ENCODE measurements around the gene CCND3. TPM values are rescaled to one million over a fixed set of nuclear protein-coding genes. Genes with fewer than 3 reads are reported as not detected.

Gene CCND3
- total and polyA plus RNA-seq, 2 experiments from 2014 or later: 19.7 to 30.9 TPM

DNA sequence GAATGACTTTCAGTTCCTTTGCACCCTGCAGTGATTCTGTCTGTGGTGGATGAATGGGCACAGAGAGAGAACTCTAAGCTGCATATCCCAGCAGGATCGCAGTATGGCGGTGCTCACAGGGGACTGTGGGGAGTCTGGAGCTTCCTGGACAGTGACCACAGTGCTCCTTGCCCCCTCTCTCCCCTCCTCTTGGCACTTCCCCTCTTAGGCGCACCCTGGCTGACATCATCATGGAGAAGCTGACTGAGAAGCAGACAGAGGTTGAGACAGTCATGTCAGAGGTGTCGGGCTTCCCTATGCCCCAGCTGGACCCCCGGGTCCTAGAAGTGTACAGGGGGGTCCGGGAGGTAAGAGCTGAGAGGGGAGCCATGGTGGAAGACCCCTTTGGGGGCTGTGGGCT lies 11.7 kb downstream of the CCND3 start:
- peaks cover 66% of the 10 kb centered on the region for H3K36me3 ChIP-seq (ENCODE audit: insufficient read depth)
- peaks cover 35% of the 10 kb centered on the region for H3K79me2 ChIP-seq (replicated peaks; ENCODE audit: insufficient read depth)
- H3K36me3 Mint-ChIP-seq (ENCODE audit: low read depth): peaks cover 88% of the 10 kb centered on the region
- ATAC-seq (no peak), DNase-seq (ENCODE audit: low spot score) (no peak)
- H3K4me3 Mint-ChIP-seq: no peak overlapping the region
- no peak overlapping the region for H3K27ac Mint-ChIP-seq
- H3K4me3 ChIP-seq: no peak overlapping the region
- no peaks in the 10 kb centered on the region for H3K9me3 Mint-ChIP-seq
- H3K4me1 ChIP-seq (ENCODE audit: insufficient read depth): no peaks in the 10 kb centered on the region
- H2AFZ ChIP-seq: no peak overlapping the region
- H3K27ac ChIP-seq (ENCODE audit: low read depth): no peak overlapping the region
- no peak overlapping the region for H3K4me2 ChIP-seq
- TF ChIP-seq EZH2phosphoT487 (IDR thresholded peaks at IDR 0.05; ENCODE audit: unreplicated experiment): no peak
- H3K9me2 ChIP-seq (ENCODE audit: insufficient read depth): no peaks in the 10 kb centered on the region
- H4K20me1 ChIP-seq (replicated peaks; ENCODE audit: insufficient read depth): peaks cover 55% of the 10 kb centered on the region
- H3K27me3 ChIP-seq (ENCODE audit: insufficient read depth): no peaks in the 10 kb centered on the region
- peaks cover 3% of the 10 kb centered on the region for H3K27me3 Mint-ChIP-seq (ENCODE audit: insufficient read depth, low read depth, poor library complexity)
- peaks cover 23% of the 10 kb centered on the region; the same call in 1 of the 2 replicates for H3F3A ChIP-seq (replicated peaks; ENCODE audit: low read depth)
- H3K4me1 Mint-ChIP-seq: no peaks in the 10 kb centered on the region

DNA sequence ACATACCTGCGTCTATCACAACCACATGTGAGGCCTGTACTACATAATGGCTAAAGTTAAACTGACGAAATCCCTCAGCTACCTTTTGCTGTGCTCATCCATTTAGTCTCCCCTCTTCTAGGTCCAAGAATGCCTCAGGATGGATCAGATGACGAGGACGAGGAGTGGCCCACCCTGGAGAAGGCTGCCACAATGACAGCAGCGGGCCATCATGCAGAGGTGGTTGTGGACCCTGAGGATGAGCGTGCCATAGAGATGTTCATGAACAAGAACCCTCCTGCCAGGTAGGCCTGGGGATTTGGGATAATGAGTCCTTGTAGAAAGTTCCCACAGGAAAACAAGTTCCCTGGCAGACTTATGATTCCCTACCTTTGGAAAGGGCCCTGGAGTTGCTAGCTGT lies 14.4 kb downstream of the CCND3 start:
- H3F3A ChIP-seq (replicated peaks; ENCODE audit: low read depth): 0 out of 2 replicates have a peak, but pooled peaks cover 15% of the 10 kb centered on the region
- H3K36me3 ChIP-seq (ENCODE audit: insufficient read depth): peaks cover 61% of the 10 kb centered on the region
- no peaks in the 10 kb centered on the region for H3K9me2 ChIP-seq (ENCODE audit: insufficient read depth)
- no peak overlapping the region for H3K27ac Mint-ChIP-seq
- peaks cover 7% of the 10 kb centered on the region for H3K4me1 ChIP-seq (ENCODE audit: insufficient read depth)
- DNase-seq (ENCODE audit: low spot score) (no peak), ATAC-seq (no peak)
- H3K27me3 Mint-ChIP-seq (ENCODE audit: insufficient read depth, low read depth, poor library complexity): peaks cover 6% of the 10 kb centered on the region
- H4K20me1 ChIP-seq (replicated peaks; ENCODE audit: insufficient read depth): peaks cover 65% of the 10 kb centered on the region
- H3K4me3 ChIP-seq: no peak overlapping the region
- H3K4me3 Mint-ChIP-seq: no peak overlapping the region
- H3K36me3 Mint-ChIP-seq (ENCODE audit: low read depth): peaks cover 86% of the 10 kb centered on the region
- no peak overlapping the region for H3K27ac ChIP-seq (ENCODE audit: low read depth)
- H2AFZ ChIP-seq: no peak overlapping the region
- peaks cover 11% of the 10 kb centered on the region for H3K4me1 Mint-ChIP-seq
- peaks cover 62% of the 10 kb centered on the region for H3K79me2 ChIP-seq (replicated peaks; ENCODE audit: insufficient read depth)
- no peak overlapping the region for H3K4me2 ChIP-seq
- no peaks in the 10 kb centered on the region for H3K9me3 Mint-ChIP-seq
- no peaks in the 10 kb centered on the region for H3K27me3 ChIP-seq (ENCODE audit: insufficient read depth)
- TF ChIP-seq CREB1 (CRISPR knock-in tag; IDR thresholded peaks at IDR 0.05; ENCODE audit: low read depth) (no peak), EZH2phosphoT487 (IDR thresholded peaks at IDR 0.05; ENCODE audit: unreplicated experiment) (no peak), NANOG (IDR thresholded peaks at IDR 0.05; ENCODE audit: borderline replicate concordance) (no peak), JUNB (IDR thresholded peaks at IDR 0.05; ENCODE audit: unreplicated experiment) (no peak), POLR2AphosphoS5 (IDR thresholded peaks at IDR 0.05; ENCODE audit: low read depth) (no peak), ZNF114 (CRISPR knock-in tag; IDR thresholded peaks at IDR 0.05) (no peak), ZNF331 (CRISPR knock-in tag; IDR thresholded peaks at IDR 0.05; ENCODE audit: low read depth) (no peak)
- TF ChIP-seq, protein P1, sequence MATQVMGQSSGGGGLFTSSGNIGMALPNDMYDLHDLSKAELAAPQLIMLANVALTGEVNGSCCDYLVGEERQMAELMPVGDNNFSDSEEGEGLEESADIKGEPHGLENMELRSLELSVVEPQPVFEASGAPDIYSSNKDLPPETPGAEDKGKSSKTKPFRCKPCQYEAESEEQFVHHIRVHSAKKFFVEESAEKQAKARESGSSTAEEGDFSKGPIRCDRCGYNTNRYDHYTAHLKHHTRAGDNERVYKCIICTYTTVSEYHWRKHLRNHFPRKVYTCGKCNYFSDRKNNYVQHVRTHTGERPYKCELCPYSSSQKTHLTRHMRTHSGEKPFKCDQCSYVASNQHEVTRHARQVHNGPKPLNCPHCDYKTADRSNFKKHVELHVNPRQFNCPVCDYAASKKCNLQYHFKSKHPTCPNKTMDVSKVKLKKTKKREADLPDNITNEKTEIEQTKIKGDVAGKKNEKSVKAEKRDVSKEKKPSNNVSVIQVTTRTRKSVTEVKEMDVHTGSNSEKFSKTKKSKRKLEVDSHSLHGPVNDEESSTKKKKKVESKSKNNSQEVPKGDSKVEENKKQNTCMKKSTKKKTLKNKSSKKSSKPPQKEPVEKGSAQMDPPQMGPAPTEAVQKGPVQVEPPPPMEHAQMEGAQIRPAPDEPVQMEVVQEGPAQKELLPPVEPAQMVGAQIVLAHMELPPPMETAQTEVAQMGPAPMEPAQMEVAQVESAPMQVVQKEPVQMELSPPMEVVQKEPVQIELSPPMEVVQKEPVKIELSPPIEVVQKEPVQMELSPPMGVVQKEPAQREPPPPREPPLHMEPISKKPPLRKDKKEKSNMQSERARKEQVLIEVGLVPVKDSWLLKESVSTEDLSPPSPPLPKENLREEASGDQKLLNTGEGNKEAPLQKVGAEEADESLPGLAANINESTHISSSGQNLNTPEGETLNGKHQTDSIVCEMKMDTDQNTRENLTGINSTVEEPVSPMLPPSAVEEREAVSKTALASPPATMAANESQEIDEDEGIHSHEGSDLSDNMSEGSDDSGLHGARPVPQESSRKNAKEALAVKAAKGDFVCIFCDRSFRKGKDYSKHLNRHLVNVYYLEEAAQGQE (IDR thresholded peaks at IDR 0.05; ENCODE audit: unreplicated experiment): no peak
- TF ChIP-seq, protein P2, sequence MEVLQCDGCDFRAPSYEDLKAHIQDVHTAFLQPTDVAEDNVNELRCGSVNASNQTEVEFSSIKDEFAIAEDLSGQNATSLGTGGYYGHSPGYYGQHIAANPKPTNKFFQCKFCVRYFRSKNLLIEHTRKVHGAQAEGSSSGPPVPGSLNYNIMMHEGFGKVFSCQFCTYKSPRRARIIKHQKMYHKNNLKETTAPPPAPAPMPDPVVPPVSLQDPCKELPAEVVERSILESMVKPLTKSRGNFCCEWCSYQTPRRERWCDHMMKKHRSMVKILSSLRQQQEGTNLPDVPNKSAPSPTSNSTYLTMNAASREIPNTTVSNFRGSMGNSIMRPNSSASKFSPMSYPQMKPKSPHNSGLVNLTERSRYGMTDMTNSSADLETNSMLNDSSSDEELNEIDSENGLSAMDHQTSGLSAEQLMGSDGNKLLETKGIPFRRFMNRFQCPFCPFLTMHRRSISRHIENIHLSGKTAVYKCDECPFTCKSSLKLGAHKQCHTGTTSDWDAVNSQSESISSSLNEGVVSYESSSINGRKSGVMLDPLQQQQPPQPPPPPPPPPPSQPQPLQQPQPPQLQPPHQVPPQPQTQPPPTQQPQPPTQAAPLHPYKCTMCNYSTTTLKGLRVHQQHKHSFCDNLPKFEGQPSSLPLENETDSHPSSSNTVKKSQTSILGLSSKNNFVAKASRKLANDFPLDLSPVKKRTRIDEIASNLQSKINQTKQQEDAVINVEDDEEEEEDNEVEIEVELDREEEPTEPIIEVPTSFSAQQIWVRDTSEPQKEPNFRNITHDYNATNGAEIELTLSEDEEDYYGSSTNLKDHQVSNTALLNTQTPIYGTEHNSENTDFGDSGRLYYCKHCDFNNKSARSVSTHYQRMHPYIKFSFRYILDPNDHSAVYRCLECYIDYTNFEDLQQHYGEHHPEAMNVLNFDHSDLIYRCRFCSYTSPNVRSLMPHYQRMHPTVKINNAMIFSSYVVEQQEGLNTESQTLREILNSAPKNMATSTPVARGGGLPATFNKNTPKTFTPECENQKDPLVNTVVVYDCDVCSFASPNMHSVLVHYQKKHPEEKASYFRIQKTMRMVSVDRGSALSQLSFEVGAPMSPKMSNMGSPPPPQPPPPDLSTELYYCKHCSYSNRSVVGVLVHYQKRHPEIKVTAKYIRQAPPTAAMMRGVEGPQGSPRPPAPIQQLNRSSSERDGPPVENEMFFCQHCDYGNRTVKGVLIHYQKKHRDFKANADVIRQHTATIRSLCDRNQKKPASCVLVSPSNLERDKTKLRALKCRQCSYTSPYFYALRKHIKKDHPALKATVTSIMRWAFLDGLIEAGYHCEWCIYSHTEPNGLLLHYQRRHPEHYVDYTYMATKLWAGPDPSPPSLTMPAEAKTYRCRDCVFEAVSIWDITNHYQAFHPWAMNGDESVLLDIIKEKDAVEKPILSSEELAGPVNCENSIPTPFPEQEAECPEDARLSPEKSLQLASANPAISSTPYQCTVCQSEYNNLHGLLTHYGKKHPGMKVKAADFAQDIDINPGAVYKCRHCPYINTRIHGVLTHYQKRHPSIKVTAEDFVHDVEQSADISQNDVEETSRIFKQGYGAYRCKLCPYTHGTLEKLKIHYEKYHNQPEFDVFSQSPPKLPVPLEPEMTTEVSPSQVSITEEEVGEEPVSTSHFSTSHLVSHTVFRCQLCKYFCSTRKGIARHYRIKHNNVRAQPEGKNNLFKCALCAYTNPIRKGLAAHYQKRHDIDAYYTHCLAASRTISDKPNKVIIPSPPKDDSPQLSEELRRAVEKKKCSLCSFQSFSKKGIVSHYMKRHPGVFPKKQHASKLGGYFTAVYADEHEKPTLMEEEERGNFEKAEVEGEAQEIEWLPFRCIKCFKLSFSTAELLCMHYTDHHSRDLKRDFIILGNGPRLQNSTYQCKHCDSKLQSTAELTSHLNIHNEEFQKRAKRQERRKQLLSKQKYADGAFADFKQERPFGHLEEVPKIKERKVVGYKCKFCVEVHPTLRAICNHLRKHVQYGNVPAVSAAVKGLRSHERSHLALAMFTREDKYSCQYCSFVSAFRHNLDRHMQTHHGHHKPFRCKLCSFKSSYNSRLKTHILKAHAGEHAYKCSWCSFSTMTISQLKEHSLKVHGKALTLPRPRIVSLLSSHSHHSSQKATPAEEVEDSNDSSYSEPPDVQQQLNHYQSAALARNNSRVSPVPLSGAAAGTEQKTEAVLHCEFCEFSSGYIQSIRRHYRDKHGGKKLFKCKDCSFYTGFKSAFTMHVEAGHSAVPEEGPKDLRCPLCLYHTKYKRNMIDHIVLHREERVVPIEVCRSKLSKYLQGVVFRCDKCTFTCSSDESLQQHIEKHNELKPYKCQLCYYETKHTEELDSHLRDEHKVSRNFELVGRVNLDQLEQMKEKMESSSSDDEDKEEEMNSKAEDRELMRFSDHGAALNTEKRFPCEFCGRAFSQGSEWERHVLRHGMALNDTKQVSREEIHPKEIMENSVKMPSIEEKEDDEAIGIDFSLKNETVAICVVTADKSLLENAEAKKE (CRISPR knock-in tag; IDR thresholded peaks at IDR 0.05): no peak
- TF ChIP-seq, protein P3, sequence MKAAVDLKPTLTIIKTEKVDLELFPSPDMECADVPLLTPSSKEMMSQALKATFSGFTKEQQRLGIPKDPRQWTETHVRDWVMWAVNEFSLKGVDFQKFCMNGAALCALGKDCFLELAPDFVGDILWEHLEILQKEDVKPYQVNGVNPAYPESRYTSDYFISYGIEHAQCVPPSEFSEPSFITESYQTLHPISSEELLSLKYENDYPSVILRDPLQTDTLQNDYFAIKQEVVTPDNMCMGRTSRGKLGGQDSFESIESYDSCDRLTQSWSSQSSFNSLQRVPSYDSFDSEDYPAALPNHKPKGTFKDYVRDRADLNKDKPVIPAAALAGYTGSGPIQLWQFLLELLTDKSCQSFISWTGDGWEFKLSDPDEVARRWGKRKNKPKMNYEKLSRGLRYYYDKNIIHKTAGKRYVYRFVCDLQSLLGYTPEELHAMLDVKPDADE (IDR thresholded peaks at IDR 0.05): no peak
